ENCODE data around the gene BAIAP2L2.
"Not testable (repeated sequence)": the region's sequence is repeated elsewhere in the genome, so short reads cannot be mapped to it uniquely, and the experiment has no call there.

Gene BAIAP2L2

GRCh38 chr22:38110008-38110862, at the start of gene BAIAP2L2:
Gene BAIAP2L2, minus strand, starts transcription at chr22:38110684. Its CDS starts 159 bp downstream, at chr22:38110525.
- DNase-seq (ENCODE audit: low read depth): no peak

DNA sequence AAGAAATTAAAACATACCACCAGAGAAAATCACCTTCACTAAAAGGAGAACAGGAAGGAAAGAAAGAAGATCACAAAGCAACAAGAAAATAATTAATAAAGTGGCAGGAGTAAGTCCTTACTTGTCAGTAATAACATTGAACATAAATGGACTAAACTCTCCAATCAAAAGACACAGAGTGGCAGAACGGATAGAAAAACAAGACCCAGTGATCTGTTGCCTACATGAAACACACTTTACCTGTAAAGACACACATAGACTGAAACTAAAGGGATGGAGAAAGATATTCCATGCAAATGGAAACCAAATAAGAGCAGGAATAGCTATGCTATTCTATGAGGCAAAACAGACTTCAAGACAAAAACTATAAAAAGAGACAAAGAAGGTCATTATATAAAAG, 45.2 kb upstream of the BAIAP2L2 start:
- DNase-seq (ENCODE audit: low read depth): no peak

DNA sequence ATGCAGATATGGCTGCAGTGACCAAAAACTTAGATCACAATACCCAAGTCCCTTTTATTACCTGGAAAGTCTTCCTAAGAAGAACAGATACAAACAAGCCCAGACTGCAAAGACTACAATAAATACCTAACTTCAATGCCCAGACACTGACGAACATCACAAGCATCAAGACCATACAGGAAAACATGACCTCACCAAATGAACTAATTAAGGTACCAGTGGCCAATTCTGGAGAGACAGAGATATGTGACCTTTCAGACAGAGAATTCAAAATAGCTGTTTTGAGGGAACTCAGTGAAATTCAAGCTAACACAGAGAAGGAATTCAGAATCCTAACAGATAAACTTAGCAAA, 44.1 kb upstream of the BAIAP2L2 start:
- DNase-seq (ENCODE audit: low read depth): not testable (repeated sequence)

GRCh38 chr22:38153821-38154562, 43.5 kb upstream of the BAIAP2L2 start:
- DNase-seq (ENCODE audit: low read depth): no peak

GRCh38 chr22:38151126-38151500, 40.6 kb upstream of the BAIAP2L2 start:
- no peak for DNase-seq (ENCODE audit: low read depth)

- DNase-seq (ENCODE audit: low read depth): no peak
Observed at GRCh38 chr22:38148245-38148644, 37.8 kb upstream of the BAIAP2L2 start.

GRCh38 chr22:38146166-38146565, 35.7 kb upstream of the BAIAP2L2 start:
- not testable (repeated sequence) for DNase-seq (ENCODE audit: low read depth)

DNA sequence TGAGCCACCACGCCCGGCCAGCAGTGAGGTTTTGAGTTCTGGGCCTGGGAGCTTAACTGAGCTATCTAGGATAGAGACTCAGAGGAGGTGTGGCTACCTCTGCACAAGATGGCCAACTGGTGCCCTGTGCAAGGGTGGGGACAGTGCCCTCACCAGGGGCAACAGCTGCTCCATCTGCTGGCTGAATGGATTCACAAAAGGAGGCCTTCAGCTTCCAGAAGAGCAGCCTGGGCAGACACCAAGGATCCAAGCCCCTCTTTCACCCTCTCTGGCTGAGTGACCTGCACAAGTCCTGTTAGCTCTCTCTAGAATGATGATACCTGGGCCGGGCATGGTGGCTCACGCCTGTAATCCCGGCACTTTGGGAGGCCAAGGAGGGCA, 33.5 kb upstream of the BAIAP2L2 start:
- no peak for DNase-seq (ENCODE audit: low read depth)

GRCh38 chr22:38142606-38143005, 32.1 kb upstream of the BAIAP2L2 start:
- DNase-seq (ENCODE audit: low read depth): no peak

GRCh38 chr22:38141217-38141973, 30.9 kb upstream of the BAIAP2L2 start:
- DNase-seq (ENCODE audit: low read depth): no peak

DNA sequence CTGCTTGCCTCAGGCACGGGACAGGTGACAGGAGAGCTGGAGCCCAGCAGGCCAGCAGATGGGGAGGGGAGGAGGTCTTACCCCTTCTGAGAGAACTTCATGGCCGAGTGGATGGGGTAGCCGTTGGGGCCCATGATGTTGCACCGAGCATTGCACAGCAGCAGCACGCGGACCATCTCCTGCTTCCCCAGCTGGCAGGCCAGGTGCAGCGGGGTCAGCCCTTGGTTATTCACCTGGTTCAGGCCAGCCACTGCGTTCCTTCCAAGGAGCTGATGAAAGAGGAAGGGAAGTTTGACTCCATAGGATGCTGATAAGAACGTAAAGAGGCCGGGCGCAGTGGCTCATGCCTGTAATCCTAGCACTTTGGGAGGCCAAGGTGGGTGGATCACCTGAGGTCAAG, 29.4 kb upstream of the BAIAP2L2 start:
- DNase-seq (ENCODE audit: low read depth): no peak

DNA sequence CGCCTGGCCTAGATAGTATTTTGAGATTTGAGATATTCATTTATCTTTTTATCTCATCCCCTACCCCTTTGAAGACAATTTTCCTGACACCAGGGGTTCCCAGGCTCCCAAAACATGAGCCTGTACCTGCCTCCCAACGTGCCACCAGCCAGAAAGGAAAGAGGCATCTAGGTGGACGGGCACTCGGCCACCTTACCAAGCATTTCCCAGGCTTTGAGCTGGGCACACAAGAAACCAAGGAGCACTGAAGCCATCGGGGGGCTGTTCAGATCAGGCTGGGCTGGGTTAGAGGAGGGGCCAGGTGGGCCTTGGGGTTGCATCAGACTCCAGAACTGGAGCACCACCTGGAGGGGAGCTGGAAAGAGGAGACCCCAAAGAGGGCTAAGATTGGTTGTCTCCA, 28.5 kb upstream of the BAIAP2L2 start:
- DNase-seq (ENCODE audit: low read depth): no peak

- DNase-seq (ENCODE audit: low read depth): no peak
Observed at GRCh38 chr22:38137876-38138687, 27.6 kb upstream of the BAIAP2L2 start.

- DNase-seq (ENCODE audit: low read depth): no peak
Observed at GRCh38 chr22:38136607-38137006, 26.1 kb upstream of the BAIAP2L2 start.

DNA sequence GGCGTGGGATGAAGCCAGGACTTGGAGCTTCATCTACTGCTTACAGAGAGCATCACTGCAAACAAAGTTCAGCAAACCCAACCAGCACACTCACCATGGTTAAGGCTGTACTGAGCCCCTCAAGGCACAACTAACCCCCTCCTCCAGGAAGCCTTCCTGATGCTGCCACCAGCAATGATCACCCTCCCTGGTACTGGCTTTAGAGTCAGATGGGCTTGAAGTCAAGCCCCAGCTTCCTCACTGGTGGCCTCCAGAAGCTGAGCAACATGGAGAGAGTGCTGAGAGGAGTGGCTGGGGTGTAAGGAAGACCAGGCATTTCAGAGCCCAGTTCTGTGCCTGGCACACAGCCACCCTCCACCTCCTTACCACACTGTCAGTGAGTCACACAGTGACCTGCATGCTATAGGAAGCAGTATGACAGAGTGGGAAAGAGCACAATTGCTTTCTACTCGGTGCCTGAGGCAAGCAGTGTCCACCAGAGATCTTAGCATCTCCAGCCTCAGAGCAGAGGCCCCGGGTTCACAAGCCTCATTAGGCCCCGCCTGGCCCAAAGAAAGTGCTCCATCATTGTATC, 24.7 kb upstream of the BAIAP2L2 start:
- peak; percentile 64 for DNase-seq (ENCODE audit: low read depth)

DNA sequence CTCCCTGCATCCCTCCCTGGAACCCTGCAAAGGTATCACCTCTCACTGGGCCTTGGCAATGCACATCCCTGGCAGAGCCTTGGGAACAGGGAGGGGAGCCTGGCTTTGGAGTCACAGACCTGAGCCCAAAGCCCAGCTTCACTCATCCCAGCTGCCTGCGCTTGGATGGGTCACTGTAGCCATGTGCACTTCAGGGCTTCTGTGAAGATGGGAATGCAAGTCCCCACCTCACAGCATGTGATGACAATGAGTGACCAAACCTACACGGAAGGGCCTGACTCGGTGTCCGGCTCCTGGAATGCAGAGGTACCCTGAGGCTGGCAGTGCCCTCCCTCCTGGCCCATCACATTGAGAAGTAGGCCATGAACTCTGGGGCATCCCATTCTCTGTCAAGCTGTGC, 22.8 kb upstream of the BAIAP2L2 start:
- DNase-seq (ENCODE audit: low read depth): no peak

- DNase-seq (ENCODE audit: low read depth): no peak
Observed at GRCh38 chr22:38132794-38133193, 22.3 kb upstream of the BAIAP2L2 start.

GRCh38 chr22:38132136-38132535, 21.7 kb upstream of the BAIAP2L2 start:
- DNase-seq (ENCODE audit: low read depth): no peak

- no peak for DNase-seq (ENCODE audit: low read depth)
Observed at GRCh38 chr22:38131399-38131798, 20.9 kb upstream of the BAIAP2L2 start.

GRCh38 chr22:38129856-38130255, 19.4 kb upstream of the BAIAP2L2 start:
- DNase-seq (ENCODE audit: low read depth): no peak

DNA sequence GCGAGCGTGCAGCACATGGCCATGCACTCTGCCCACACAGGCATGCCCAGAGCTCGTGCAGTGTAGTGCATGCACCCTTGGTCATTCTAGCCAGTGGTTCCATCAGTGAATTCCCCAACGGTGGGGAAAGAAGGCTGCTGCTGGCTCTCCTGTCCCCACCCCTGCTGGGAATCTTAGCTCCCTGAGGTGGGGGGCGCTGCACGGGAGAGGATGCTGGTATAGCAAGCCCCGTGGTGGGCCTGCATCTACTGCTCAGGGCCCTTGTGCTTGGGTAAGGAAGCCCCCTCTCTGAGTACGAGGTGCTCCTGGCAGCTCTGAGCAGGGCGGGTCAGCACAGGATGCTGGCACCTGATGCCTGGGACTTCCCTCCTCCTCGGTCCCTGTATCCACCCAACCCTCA, 18.5 kb upstream of the BAIAP2L2 start:
- no peak for DNase-seq (ENCODE audit: low read depth)

- no peak for DNase-seq (ENCODE audit: low read depth)
Observed at GRCh38 chr22:38127869-38128268, 17.4 kb upstream of the BAIAP2L2 start.

All from stromal cell of bone marrow (primary cell).